Astrocyte (in vitro differentiated cells and primary cell): ENCODE data around the gene CROCC2. TPM values are rescaled to one million over a fixed set of nuclear protein-coding genes. Genes with fewer than 3 reads are reported as not detected.

Experiments
- DNase-seq: peaks from one replicate; pipeline ENCODE4 v3.0.0-alpha.2; 2010; ENCODE audit warnings: low read depth
- FAIRE-seq: peaks from 2 replicates; lab custom pipeline; 2011; peaks lifted over from hg19 to GRCh38; lab: Jason Lieb, UNC
- H2AFZ ChIP-seq: 2 replicates; pipeline ENCODE4 v1.6.0; 2012; ENCODE audit warnings: low read depth, low read length, inconsistent platforms
- H3K27ac ChIP-seq: 2 replicates; pipeline ENCODE4 v1.5.1; 2011; ENCODE audit warnings: low read depth, low read length, inconsistent platforms
- H3K27me3 ChIP-seq: 2 replicates; pipeline ENCODE4 v1.6.0; 2011; ENCODE audit warnings: low read length, inconsistent platforms; ENCODE audit not compliant: insufficient read depth
- H3K36me3 ChIP-seq: 2 replicates; pipeline ENCODE4 v1.5.1; 2011; ENCODE audit warnings: low read length, inconsistent platforms; ENCODE audit not compliant: insufficient read depth
- H3K4me1 ChIP-seq: 2 replicates; pipeline ENCODE4 v1.5.1; 2011; ENCODE audit warnings: low read length, inconsistent platforms; ENCODE audit not compliant: insufficient read depth
- H3K4me2 ChIP-seq: 2 replicates; pipeline ENCODE4 v1.6.0; 2012; ENCODE audit warnings: low read length, inconsistent platforms
- H3K4me3 ChIP-seq: 2 replicates; pipeline ENCODE4 v1.5.1; 2011; ENCODE audit warnings: low read depth, mild to moderate bottlenecking, low read length, inconsistent platforms; ENCODE audit not compliant: insufficient read depth
- H3K79me2 ChIP-seq: 2 replicates; pipeline ENCODE4 v1.6.0; 2012; ENCODE audit warnings: mild to moderate bottlenecking, low read length, inconsistent platforms; ENCODE audit not compliant: insufficient read depth
- H3K9ac ChIP-seq: 2 replicates; pipeline ENCODE4 v1.6.0; 2012; ENCODE audit warnings: mild to moderate bottlenecking, low read length, inconsistent platforms
- H3K9me3 ChIP-seq: 2 replicates; pipeline ENCODE4 v1.5.1; 2012; ENCODE audit warnings: low read depth, mild to moderate bottlenecking, low read length, inconsistent platforms; ENCODE audit not compliant: insufficient read depth
- H4K20me1 ChIP-seq: 2 replicates; pipeline ENCODE4 v1.6.0; 2012; ENCODE audit warnings: low read length, inconsistent platforms; ENCODE audit not compliant: insufficient read depth
- H3K27ac Mint-ChIP-seq: one replicate; pipeline ENCODE4 v1.8.0; 2021; ENCODE audit warnings: mild to moderate bottlenecking, mixed read lengths; ENCODE audit not compliant: unreplicated experiment
- H3K27me3 Mint-ChIP-seq: one replicate; pipeline ENCODE4 v1.8.0; 2021; ENCODE audit warnings: low read depth, mixed read lengths; ENCODE audit not compliant: unreplicated experiment
- H3K36me3 Mint-ChIP-seq: one replicate; pipeline ENCODE4 v1.8.0; 2021; ENCODE audit warnings: low read depth, mixed read lengths; ENCODE audit not compliant: unreplicated experiment
- H3K4me1 Mint-ChIP-seq: one replicate; pipeline ENCODE4 v1.8.0; 2021; ENCODE audit warnings: low read depth, mixed read lengths; ENCODE audit not compliant: unreplicated experiment
- H3K4me3 Mint-ChIP-seq: one replicate; pipeline ENCODE4 v1.8.0; 2021; ENCODE audit warnings: mild to moderate bottlenecking, moderate library complexity, mixed read lengths; ENCODE audit not compliant: unreplicated experiment
- H3K9me3 Mint-ChIP-seq: one replicate; pipeline ENCODE4 v1.8.0; 2021; ENCODE audit warnings: mild to moderate bottlenecking, mixed read lengths; ENCODE audit not compliant: unreplicated experiment
- EZH2 ChIP-seq: IDR thresholded peaks from 2 replicates; pipeline ENCODE4 v1.6.1; 2012; ENCODE audit warnings: mild to moderate bottlenecking, low read length, inconsistent platforms; ENCODE audit not compliant: insufficient read depth
- total RNA-seq: library from RNA; stranded (reverse); gene quantifications from 2 replicates; pipeline ENCODE4 v1.2.1, GENCODE V29; 2021
- TF ChIP-seq, protein P1 (sequence below): IDR thresholded peaks from 2 replicates; pipeline ENCODE4 v1.5.1; 2011; ENCODE audit warnings: low read depth, mild to moderate bottlenecking, inconsistent platforms, low read length, moderate library complexity; ENCODE audit not compliant: insufficient read depth

The CROCC2 gene
- total RNA-seq, 1 donor from 2014 or later = not detected

DNA sequence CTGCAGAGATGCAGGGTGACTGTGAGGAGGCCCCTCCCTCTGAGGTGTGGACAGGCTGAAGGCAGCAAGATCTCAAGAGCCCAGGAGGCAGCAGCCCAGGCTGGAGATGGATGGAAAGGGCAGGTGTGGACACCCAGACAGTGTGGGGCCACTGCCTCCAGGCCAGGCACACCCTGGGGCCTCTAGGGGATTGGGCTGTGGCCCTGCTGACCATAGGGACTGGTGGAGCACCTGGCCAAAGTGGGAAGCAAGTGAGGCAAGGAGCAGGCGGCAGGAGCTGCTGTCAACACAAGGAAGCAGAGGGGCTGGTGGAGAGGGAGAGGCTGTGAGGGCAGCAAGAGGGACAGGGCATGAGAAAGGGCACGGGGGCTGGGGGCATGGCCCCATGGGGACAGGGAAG, 103.1 kb downstream of the CROCC2 start:
- Mint-ChIP-seq H3K27ac (no peak overlapping the region), H3K27me3 (peaks cover 21% of the 10 kb centered on the region), H3K4me1 (peaks cover 1% of the 10 kb centered on the region), H3K4me3 (no peak overlapping the region), H3K36me3 (no peaks in the 10 kb centered on the region), H3K9me3 (peaks cover 14% of the 10 kb centered on the region)
- no peak for TF ChIP-seq EZH2
- TF ChIP-seq, protein P1, sequence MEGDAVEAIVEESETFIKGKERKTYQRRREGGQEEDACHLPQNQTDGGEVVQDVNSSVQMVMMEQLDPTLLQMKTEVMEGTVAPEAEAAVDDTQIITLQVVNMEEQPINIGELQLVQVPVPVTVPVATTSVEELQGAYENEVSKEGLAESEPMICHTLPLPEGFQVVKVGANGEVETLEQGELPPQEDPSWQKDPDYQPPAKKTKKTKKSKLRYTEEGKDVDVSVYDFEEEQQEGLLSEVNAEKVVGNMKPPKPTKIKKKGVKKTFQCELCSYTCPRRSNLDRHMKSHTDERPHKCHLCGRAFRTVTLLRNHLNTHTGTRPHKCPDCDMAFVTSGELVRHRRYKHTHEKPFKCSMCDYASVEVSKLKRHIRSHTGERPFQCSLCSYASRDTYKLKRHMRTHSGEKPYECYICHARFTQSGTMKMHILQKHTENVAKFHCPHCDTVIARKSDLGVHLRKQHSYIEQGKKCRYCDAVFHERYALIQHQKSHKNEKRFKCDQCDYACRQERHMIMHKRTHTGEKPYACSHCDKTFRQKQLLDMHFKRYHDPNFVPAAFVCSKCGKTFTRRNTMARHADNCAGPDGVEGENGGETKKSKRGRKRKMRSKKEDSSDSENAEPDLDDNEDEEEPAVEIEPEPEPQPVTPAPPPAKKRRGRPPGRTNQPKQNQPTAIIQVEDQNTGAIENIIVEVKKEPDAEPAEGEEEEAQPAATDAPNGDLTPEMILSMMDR = no peak
- Histone ChIP-seq H2AFZ (no peak overlapping the region), H3K36me3 (no peaks in the 10 kb centered on the region), H3K79me2 (peaks cover 3% of the 10 kb centered on the region), H3K27me3 (no peaks in the 10 kb centered on the region), H3K4me1 (peaks cover 17% of the 10 kb centered on the region), H3K4me2 (peak overlapping the region; percentile 86), H3K4me3 (no peak overlapping the region), H3K9ac (peak overlapping the region; percentile 51), H4K20me1 (no peaks in the 10 kb centered on the region), H3K27ac (no peak overlapping the region), H3K9me3 (peaks cover 3% of the 10 kb centered on the region)
- FAIRE-seq (no peak), DNase-seq (no peak)

- H3K27ac ChIP-seq = no peak overlapping the region
- H3K9me3 ChIP-seq = no peaks in the 10 kb centered on the region
- peaks cover 21% of the 10 kb centered on the region for H3K27me3 Mint-ChIP-seq
- DNase-seq (peak; percentile 80), FAIRE-seq (peak; percentile 26)
- peak overlapping the region; percentile 86 for H3K4me2 ChIP-seq
- H3K4me3 Mint-ChIP-seq = no peak overlapping the region
- peak overlapping the region; percentile 43 for H3K4me3 ChIP-seq
- H3K27ac Mint-ChIP-seq = no peak overlapping the region
- peak overlapping the region; percentile 74 for H2AFZ ChIP-seq
- TF ChIP-seq, protein P1 = no peak
- no peak for TF ChIP-seq EZH2
- H4K20me1 ChIP-seq = no peaks in the 10 kb centered on the region
- H3K9ac ChIP-seq = peak overlapping the region; percentile 51
- H3K79me2 ChIP-seq = peaks cover 3% of the 10 kb centered on the region
- no peaks in the 10 kb centered on the region for H3K36me3 ChIP-seq
- H3K27me3 ChIP-seq = no peaks in the 10 kb centered on the region
- H3K9me3 Mint-ChIP-seq = peaks cover 13% of the 10 kb centered on the region
- H3K4me1 Mint-ChIP-seq = peaks cover 1% of the 10 kb centered on the region
- no peaks in the 10 kb centered on the region for H3K36me3 Mint-ChIP-seq
- H3K4me1 ChIP-seq = peaks cover 17% of the 10 kb centered on the region
These were observed 103.7 kb downstream of the CROCC2 start for GRCh38 chr2:241009601-241010530.
